T-cell (primary cell): ENCODE data around the gene CKAP4. TPM values are rescaled to one million over a fixed set of nuclear protein-coding genes. Genes with fewer than 3 reads are reported as not detected.

Experiments used
- ATAC-seq, 4 experiments: fragments of 200-7000 bp in 3 of 4; fragments of 150-1000 bp in 1 of 4; cut with Tn5 transposase; replicated peaks in 1 of 4; 1 replicate in 3 of 4; 2 replicates in 1 of 4; pipeline ENCODE4 v1.10.0; 2021; ENCODE audit warnings: moderate library complexity in 3 of 4, mild to moderate bottlenecking in 2 of 4, moderate number of reproducible peaks in 1 of 4
- CTCF ChIA-PET, 2 donors: fragments of 300-600 bp; sonication (Branson Sonifier 250); formaldehyde crosslinking; loops; one replicate each; lab custom pipeline; 2022; ENCODE audit warnings: antibody characterized with exemption in 2 of 2; lab: Charles Lee
- POLR2A ChIA-PET, 2 donors: fragments of 300-600 bp; sonication (Branson Sonifier 250); formaldehyde crosslinking; loops; one replicate each; lab custom pipeline; 2022; ENCODE audit warnings: antibody characterized with exemption in 2 of 2; lab: Charles Lee
- DNase-seq, 35 experiments: peaks; one replicate each; pipeline versions ENCODE4 v3.0.0 to v3.0.0-alpha.2; 2013 to 2023
- H3K27ac ChIP-seq: one replicate; pipeline ENCODE4 v1.5.1; 2013; ENCODE audit warnings: low read length
- H3K27me3 ChIP-seq, 2 experiments: replicated peaks in 1 of 2; 1 replicate in 1 of 2; 2 replicates in 1 of 2; pipeline versions ENCODE4 v1.6.1 to v1.7.0; 2013; ENCODE audit warnings: low read length in 1 of 2, mixed read lengths in 1 of 2; ENCODE audit not compliant: control insufficient read depth in 2 of 2, insufficient read depth in 2 of 2; ENCODE audit errors: extremely low read depth in 1 of 2
- H3K36me3 ChIP-seq, 2 donors: 1 replicate in 1 of 2; 2 replicates in 1 of 2; pipeline versions ENCODE4 v1.6.1 to v1.7.0; 2013; ENCODE audit warnings: low read length in 1 of 2; ENCODE audit not compliant: control insufficient read depth in 2 of 2, insufficient read depth in 1 of 2; ENCODE audit errors: extremely low read depth in 1 of 2
- H3K4me1 ChIP-seq, 2 experiments: 1 replicate in 1 of 2; 2 replicates in 1 of 2; pipeline versions ENCODE4 v1.6.1 to v1.7.0; 2013; ENCODE audit warnings: low read length in 2 of 2, mixed read lengths in 1 of 2; ENCODE audit not compliant: insufficient read depth in 2 of 2, control insufficient read depth in 1 of 2; ENCODE audit errors: extremely low read depth in 1 of 2
- H3K4me3 ChIP-seq, 2 donors: 1 replicate in 1 of 2; 2 replicates in 1 of 2; pipeline versions ENCODE4 v1.5.1 to v1.7.0; 2013; ENCODE audit warnings: mild to moderate bottlenecking in 2 of 2, low read length in 1 of 2, moderate library complexity in 1 of 2; ENCODE audit not compliant: control insufficient read depth in 1 of 2; ENCODE audit errors: extremely low read depth in 1 of 2
- H3K9me3 ChIP-seq: 2 replicates; pipeline ENCODE4 v1.7.0; 2013
- H3K27ac Mint-ChIP-seq, 2 donors: one replicate each; pipeline ENCODE4 v1.8.0; 2020 to 2021; ENCODE audit warnings: mild to moderate bottlenecking in 2 of 2, mixed read lengths in 2 of 2
- H3K27me3 Mint-ChIP-seq, 2 donors: one replicate each; pipeline ENCODE4 v1.8.0; 2021 to 2022; ENCODE audit warnings: mixed read lengths in 2 of 2
- H3K36me3 Mint-ChIP-seq: one replicate; pipeline ENCODE4 v1.8.0; 2021; ENCODE audit warnings: mixed read lengths
- H3K4me1 Mint-ChIP-seq, 3 donors: one replicate each; pipeline ENCODE4 v1.8.0; 2020 to 2022; ENCODE audit warnings: mixed read lengths in 3 of 3, mild to moderate bottlenecking in 1 of 3
- H3K4me3 Mint-ChIP-seq, 3 donors: one replicate each; pipeline ENCODE4 v1.8.0; 2020 to 2022; ENCODE audit warnings: mild to moderate bottlenecking in 3 of 3, mixed read lengths in 3 of 3, moderate library complexity in 3 of 3
- H3K9me3 Mint-ChIP-seq, 3 donors: one replicate each; pipeline ENCODE4 v1.8.0; 2020 to 2022; ENCODE audit warnings: mixed read lengths in 3 of 3
- WGBS: methylation state at CpG from one replicate; pipeline ENCODE4 v1.1.5; 2013; ENCODE audit warnings: missing lambda C conversion rate; ENCODE audit not compliant: insufficient coverage; 5-methylcytosine and 5-hydroxymethylcytosine counted together
- total RNA-seq, 35 experiments: library from RNA in 6 of 35; stranded (reverse) in 6 of 35; fragments of 120-200 nt in 1 of 35; gene quantifications; one replicate each; pipeline versions ENCODE4 v1.2.1 to v1.2.4 and lab custom pipeline; 2013 to 2026

CKAP4 gene
- total RNA-seq, 5 donors from 2014 or later (not counting 1 experiment from before 2014, with no cell fraction given): 9.0 to 13.8 (median 11.7) TPM

GRCh38 chr12:106224355-106224706 is 23.5 kb downstream of the CKAP4 start:
- 17% methylated on average over 1 of the region's 4 CpGs for WGBS
- Mint-ChIP-seq H3K27me3 (peaks cover 12 to 14% of the 10 kb centered on the region in 2 donors), H3K4me3 (no peak overlapping the region), H3K36me3 (no peaks in the 10 kb centered on the region), H3K27ac (no peak overlapping the region), H3K9me3 (no peaks in the 10 kb centered on the region), H3K4me1 (peaks cover 16 to 25% (median 22%) of the 10 kb centered on the region in 3 donors)
- POLR2A ChIA-PET: interaction anchor here in 1 of 2 donors (0.6 kb wide), 1 partner anchor 9 kb away, joined by 3 read pairs; no protein-coding TSS in a partner anchor
- CTCF ChIA-PET: interaction anchor here (0.5 to 1.3 kb wide), 13 partner anchors 13 to 804 kb away, joined by 3 to 11 read pairs (median 4); no protein-coding TSS in a partner anchor
- Histone ChIP-seq H3K36me3 (no peaks in the 10 kb centered on the region), H3K27me3 (no peaks in the 10 kb centered on the region), H3K4me1 (peaks cover 4 to 16% of the 10 kb centered on the region in 2 experiments), H3K4me3 (no peak overlapping the region), H3K27ac (no peak overlapping the region), H3K9me3 (no peaks in the 10 kb centered on the region)
- ATAC-seq (no peak), DNase-seq (no peak)

- ChIA-PET CTCF (interaction anchor here (0.5 to 1.3 kb wide), 19 partner anchors 8 to 1280 kb away, joined by 3 to 11 read pairs (median 4); partner anchors contain the start of gene POLR3B (in 1 of the 2)), POLR2A (interaction anchor here (0.6 to 0.7 kb wide), 2 partner anchors 10 to 37 kb away, joined by 3 read pairs; no protein-coding TSS in a partner anchor)
- Histone ChIP-seq H3K9me3 (no peaks in the 10 kb centered on the region), H3K27ac (no peak overlapping the region), H3K27me3 (peaks cover 0 to 4% of the 10 kb centered on the region in 2 experiments), H3K36me3 (no peaks in the 10 kb centered on the region), H3K4me1 (peaks cover 4 to 16% of the 10 kb centered on the region in 2 experiments), H3K4me3 (no peak overlapping the region)
- Mint-ChIP-seq H3K4me1 (peaks cover 16 to 25% (median 19%) of the 10 kb centered on the region in 3 donors), H3K27ac (peak overlapping the region in 1 of 2 donors; percentile 22), H3K4me3 (no peak overlapping the region), H3K36me3 (no peaks in the 10 kb centered on the region), H3K9me3 (no peaks in the 10 kb centered on the region), H3K27me3 (peaks cover 16 to 19% of the 10 kb centered on the region in 2 donors)
- ATAC-seq (peak; percentile 47 to 81 (median 57)), DNase-seq (peak; percentile 38 to 82 (median 62))
- 8% methylated on average over 2 of the region's 9 CpGs for whole genome bisulfite sequencing
These were observed 24.1 kb downstream of the CKAP4 start for GRCh38 chr12:106223485-106224354.

- DNase-seq (no peak), ATAC-seq (no peak)
- POLR2A ChIA-PET: no interaction called here
- Mint-ChIP-seq H3K36me3 (peaks cover 4% of the 10 kb centered on the region), H3K27ac (no peak overlapping the region), H3K27me3 (peaks cover 34 to 36% of the 10 kb centered on the region in 2 donors), H3K4me1 (peaks cover 3 to 10% (median 5%) of the 10 kb centered on the region in 3 donors), H3K4me3 (no peak overlapping the region), H3K9me3 (peaks cover 5 to 11% (median 8%) of the 10 kb centered on the region in 3 donors)
- Histone ChIP-seq H3K36me3 (no peaks in the 10 kb centered on the region), H3K4me3 (no peak overlapping the region), H3K27me3 (peaks cover 0 to 14% of the 10 kb centered on the region in 2 experiments), H3K4me1 (no peaks in the 10 kb centered on the region), H3K9me3 (no peaks in the 10 kb centered on the region), H3K27ac (no peak overlapping the region)
- 92% methylated on average over 6 of the region's 7 CpGs for WGBS
- CTCF ChIA-PET: interaction anchor here in 1 of 2 donors (0.8 kb wide), 1 partner anchor 527 kb away, joined by 3 read pairs; no protein-coding TSS in a partner anchor
These were observed 27.3 kb downstream of the CKAP4 start for GRCh38 chr12:106220536-106220935.

- WGBS: no CpG with 5 or more reads among the region's 1 CpG
- DNase-seq (no peak), ATAC-seq (no peak)
- ChIA-PET POLR2A (no interaction called here), CTCF (no interaction called here)
- Mint-ChIP-seq H3K4me1 (peaks cover 3 to 6% (median 4%) of the 10 kb centered on the region in 3 donors), H3K27ac (no peak overlapping the region), H3K36me3 (peaks cover 4% of the 10 kb centered on the region), H3K27me3 (peaks cover 40 to 44% of the 10 kb centered on the region in 2 donors), H3K9me3 (peaks cover 5 to 11% (median 8%) of the 10 kb centered on the region in 3 donors), H3K4me3 (no peak overlapping the region)
- no peak overlapping the region for H3K27ac ChIP-seq
- H3K4me3 ChIP-seq: no peak overlapping the region
- H3K9me3 ChIP-seq: no peaks in the 10 kb centered on the region
- H3K27me3 ChIP-seq: peaks cover 0 to 26% of the 10 kb centered on the region in 2 experiments
- H3K4me1 ChIP-seq: no peaks in the 10 kb centered on the region
- H3K36me3 ChIP-seq: no peaks in the 10 kb centered on the region
These were observed 28.8 kb downstream of the CKAP4 start for GRCh38 chr12:106219043-106219442.

- peaks cover 4% of the 10 kb centered on the region for H3K36me3 Mint-ChIP-seq
- no peak overlapping the region for H3K4me3 Mint-ChIP-seq
- Histone ChIP-seq H3K9me3 (no peaks in the 10 kb centered on the region), H3K4me1 (no peaks in the 10 kb centered on the region), H3K36me3 (no peaks in the 10 kb centered on the region), H3K27ac (no peak overlapping the region), H3K27me3 (peaks cover 0 to 31% of the 10 kb centered on the region in 2 experiments), H3K4me3 (no peak overlapping the region)
- CTCF ChIA-PET: interaction anchor here in 1 of 2 donors (0.5 to 1.0 kb wide), 4 partner anchors 9 to 1441 kb away, joined by 3 to 6 read pairs (median 3); no protein-coding TSS in a partner anchor
- POLR2A ChIA-PET: interaction anchor here in 1 of 2 donors (0.9 kb wide), 1 partner anchor 827 kb away, joined by 3 read pairs; no protein-coding TSS in a partner anchor
- H3K9me3 Mint-ChIP-seq: peaks cover 5 to 11% (median 8%) of the 10 kb centered on the region in 3 donors
- peaks cover 1 to 5% (median 3%) of the 10 kb centered on the region in 3 donors for H3K4me1 Mint-ChIP-seq
- no peak overlapping the region for H3K27ac Mint-ChIP-seq
- ATAC-seq (no peak), DNase-seq (no peak)
- H3K27me3 Mint-ChIP-seq: peaks cover 52 to 55% of the 10 kb centered on the region in 2 donors
- WGBS: 83% methylated on average over 1 of the region's 2 CpGs
These were observed 30.1 kb downstream of the CKAP4 start for GRCh38 chr12:106217706-106218105.

- no peaks in the 10 kb centered on the region for H3K36me3 ChIP-seq
- H3K4me1 Mint-ChIP-seq: no peaks in the 10 kb centered on the region
- peaks cover 4% of the 10 kb centered on the region for H3K36me3 Mint-ChIP-seq
- no peak overlapping the region for H3K27ac ChIP-seq
- H3K4me3 ChIP-seq: no peak overlapping the region
- H3K9me3 Mint-ChIP-seq: peaks cover 5 to 11% (median 8%) of the 10 kb centered on the region in 3 donors
- POLR2A ChIA-PET: no interaction called here
- no peak for DNase-seq
- WGBS: 89% methylated on average over 3 of the region's 4 CpGs
- H3K4me1 ChIP-seq: no peaks in the 10 kb centered on the region
- peaks cover 59 to 63% of the 10 kb centered on the region in 2 donors for H3K27me3 Mint-ChIP-seq
- H3K27me3 ChIP-seq: peaks cover 0 to 44% of the 10 kb centered on the region in 2 experiments
- ATAC-seq: no peak
- no peaks in the 10 kb centered on the region for H3K9me3 ChIP-seq
- no peak overlapping the region for H3K27ac Mint-ChIP-seq
- no peak overlapping the region for H3K4me3 Mint-ChIP-seq
- CTCF ChIA-PET: no interaction called here
These were observed 33.2 kb downstream of the CKAP4 start for GRCh38 chr12:106214571-106214970.
